NCI-H128 (cell line): ENCODE measurements around the gene CDC42EP2.
"Not testable (repeated sequence)": the region's sequence is repeated elsewhere in the genome, so short reads cannot be mapped to it uniquely, and the experiment has no call there.

Experiments
- DNase-seq: peaks from one replicate; lab custom pipeline; 2025; ENCODE audit not compliant: unreplicated experiment; lab: John Stamatoyannopoulos, UW

CDC42EP2 gene

DNA sequence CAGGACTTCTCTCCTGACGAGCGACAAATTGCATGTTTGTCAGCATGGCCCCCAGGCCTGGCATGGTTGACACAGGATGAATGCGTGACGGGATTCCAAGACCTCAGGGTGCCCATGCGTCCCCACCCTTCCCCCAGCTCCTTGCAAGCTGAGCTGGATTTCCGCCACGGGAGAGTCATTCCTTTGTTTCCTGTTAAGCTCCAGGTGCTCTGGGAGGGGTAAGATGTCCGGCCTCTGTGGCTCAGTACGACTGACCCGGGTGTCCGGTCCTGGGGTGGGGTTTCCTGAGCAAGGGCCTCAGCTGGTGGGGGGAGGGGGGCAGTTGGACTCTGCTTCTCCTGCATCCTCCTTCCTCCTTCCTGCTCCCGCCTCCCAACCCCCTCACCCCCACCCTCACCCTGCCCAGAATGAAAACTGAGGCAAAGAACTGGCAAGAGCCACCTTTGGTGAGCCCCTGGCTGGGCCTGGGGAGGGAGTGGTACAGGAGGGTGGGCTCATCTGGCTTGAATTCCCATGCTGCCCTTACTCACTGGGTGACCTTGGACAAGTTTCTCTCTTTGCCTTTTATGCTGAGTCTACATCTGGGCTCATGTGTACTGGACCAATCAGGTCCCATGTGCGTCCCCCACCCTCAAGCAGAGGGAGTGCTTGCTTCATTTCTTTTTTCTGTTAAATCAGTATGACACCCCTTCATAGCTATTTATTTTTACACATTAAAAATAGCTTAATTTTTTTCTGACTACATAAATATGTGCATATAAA lies 2.5 kb downstream of the CDC42EP2 start:
- DNase-seq = no peak

DNA sequence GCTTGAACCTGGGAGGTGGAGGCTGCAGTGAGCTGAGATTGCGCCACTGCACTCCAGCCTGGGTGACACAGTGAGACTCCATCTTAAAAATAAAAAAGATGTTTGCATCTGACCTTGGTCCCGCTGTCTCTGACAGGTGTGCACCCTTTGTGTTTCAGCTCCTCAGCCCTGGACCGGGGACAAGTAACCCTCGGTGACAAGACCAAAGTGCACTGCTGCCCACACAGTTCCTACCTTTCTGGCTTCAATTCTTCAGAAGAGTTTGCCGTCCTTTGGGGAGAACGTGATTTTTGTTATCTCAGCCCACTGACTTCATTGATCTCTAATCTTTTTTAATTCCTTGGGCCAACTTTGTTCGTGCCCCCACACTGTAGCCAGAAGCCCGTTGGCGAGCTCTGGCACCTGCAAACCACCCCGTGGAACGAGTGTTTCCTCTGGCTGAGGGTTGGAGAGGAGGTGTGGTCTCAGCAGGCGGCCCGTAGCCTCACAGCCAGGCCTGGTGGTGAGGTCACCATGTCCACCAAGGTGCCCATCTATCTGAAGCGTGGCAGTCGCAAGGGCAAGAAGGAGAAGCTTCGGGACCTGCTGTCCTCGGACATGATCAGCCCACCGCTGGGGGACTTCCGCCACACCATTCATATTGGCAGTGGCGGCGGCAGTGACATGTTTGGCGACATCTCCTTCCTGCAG lies 5.9 kb downstream of the CDC42EP2 start:
- no peak for DNase-seq

DNA sequence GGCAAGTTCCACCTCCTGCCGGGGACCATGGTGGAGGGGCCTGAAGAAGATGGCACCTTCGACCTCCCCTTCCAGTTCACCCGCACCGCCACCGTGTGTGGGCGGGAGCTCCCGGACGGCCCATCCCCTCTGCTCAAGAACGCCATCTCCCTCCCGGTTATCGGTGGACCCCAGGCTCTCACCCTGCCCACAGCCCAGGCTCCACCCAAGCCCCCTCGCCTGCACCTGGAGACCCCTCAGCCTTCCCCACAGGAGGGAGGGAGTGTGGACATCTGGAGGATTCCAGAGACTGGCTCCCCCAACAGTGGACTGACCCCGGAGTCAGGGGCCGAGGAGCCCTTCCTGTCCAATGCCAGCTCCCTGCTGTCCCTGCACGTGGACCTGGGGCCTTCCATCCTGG lies 6.4 kb downstream of the CDC42EP2 start:
- DNase-seq = no peak

DNA sequence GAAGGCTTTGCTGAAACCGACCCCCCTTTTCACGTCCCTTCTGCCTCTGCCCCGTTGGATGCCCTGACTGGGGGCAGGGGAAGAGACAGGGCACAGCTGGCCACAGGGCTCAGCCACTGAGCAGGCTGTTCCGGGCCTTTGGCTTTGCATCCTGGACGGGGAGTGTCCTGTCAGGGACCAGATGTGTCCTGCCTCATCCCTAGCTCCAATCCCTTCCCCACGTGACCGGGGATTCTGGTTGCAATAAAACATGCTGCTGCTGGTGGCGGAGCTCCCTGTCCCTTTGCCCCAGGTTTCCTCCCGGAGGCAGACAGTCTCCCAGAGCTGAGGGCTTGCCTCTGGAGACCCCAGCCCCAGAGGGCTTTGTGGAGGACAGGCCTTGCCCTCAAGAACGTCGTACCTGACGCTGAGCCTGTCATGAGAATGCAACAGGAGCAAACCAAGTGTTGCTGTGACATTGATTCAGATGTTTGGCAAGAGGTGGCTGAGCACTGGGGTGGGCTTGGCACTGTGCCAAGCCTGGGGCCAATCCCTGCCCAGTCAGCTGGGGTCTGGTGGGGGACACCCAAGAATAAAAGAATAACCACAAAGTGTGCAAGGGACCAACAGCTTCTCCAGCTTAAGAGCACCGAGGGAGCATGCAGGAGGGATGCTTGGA lies 7.3 kb downstream of the CDC42EP2 start:
- no peak for DNase-seq

DNA sequence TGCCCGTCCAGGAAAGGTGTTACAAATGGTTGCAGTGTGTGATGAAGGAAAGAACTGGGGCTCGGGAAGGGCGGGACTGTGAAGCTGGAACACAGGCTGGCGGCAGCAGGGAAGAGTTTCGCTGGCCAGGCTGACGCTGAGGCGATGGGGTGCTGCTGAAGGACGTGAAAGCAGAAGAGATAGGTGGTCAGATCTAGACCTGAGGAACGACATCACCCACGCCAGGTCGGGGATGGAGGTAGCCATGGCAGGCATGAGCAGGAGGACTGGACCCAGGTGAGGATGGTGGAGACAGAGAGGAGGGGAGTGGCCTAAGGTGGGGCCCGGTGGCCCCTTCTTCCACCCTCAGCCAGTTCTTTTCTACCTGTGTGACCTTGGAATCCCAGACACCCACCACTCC lies 9.1 kb downstream of the CDC42EP2 start:
- DNase-seq = no peak

DNA sequence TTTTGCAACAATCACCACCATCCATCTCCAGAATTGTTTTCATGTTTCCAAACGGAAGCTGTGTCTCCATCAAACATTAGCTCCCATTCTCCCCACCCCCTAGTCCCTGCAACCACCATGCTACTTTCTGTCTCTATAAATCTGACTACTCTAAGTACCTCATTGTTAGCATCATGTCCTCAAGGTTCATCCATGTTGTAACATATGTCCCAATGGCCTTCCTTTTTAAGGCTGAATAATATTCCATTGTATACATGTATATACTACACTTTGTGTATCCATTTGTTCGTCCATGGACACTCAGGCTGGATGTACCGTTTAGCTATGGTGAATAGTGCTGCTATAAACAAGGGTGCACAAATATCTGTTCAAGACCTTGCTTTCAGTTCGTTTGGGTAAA lies 10.8 kb downstream of the CDC42EP2 start:
- DNase-seq = no peak

DNA sequence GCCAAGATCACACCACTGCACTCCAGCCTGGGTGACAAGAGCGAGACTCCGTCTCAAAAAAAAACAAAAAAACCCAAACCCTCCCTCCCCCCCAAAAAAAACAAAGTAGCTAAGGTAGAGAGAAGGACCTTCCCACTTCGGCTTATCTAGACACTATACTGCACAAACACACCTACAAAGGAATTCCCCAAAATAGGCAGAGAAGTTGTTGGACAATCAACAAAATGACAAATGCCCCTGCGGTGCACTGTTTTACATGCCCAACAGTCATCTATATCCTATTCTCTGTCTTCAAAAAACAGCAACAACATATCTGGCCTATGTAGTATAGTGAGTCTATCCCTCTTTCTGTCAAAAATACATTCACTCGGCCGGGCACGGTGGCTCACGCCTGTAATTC lies 12.4 kb downstream of the CDC42EP2 start:
- no peak for DNase-seq

DNA sequence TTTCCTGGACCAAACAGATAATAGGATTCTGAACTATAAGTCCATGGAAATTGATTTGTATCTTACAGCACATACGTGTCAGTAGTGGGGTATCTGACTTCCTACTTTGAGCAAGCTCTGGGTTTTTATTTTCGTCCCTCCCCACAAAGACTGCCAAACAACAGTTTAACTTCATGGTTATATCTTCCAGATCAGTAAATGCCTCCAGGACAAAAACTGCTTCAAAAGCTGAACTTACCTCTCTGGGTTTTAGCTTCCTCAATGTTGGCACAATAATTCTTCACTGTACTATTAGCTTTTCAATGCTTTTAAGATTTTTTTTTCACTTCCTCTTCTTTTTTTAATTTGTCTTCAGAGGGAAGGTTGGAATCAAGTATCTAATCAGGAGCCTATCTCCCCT lies 14.8 kb downstream of the CDC42EP2 start:
- DNase-seq = no peak

DNA sequence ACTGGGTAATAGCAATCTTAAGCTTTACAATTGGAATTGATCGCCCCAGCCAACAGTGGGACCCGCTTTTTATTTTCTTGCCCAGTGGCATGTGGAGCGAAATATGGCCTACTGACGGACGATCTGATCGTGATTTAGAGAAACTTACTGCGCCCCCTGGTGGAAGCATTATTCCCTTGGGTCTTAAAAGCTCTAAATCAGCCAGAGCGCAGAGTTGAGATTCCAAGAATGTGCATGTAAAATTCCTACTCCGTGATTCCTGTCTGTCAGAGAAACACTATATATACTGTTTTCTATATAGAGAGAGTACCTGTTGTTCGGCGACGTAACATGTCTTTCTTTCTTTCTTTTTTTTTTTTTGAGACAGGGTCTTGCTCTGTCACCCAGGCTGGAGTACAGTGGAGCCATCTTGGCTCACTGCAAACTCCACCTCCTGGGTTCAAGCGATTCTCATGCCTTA lies 15.3 kb downstream of the CDC42EP2 start:
- DNase-seq = peak; percentile 58

DNA sequence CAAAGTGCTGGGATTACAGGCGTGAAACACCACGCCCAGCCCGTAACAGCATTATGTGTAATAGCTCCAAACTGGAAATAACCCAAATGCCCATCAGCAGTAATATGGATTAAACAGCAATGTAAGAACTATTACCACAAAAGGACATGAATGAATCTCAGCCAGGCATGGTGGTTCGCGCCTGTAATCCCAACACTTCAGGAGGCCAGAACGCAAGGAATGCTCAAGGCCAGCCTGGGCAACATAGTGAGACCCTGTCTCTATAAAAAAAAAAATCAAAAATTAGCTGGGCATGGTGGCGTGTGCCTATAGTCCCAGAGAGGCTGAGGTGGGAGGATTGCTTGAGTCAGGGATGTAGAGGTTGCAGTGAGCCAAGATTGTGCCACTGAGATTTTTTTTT lies 15.9 kb downstream of the CDC42EP2 start:
- no peak for DNase-seq

DNA sequence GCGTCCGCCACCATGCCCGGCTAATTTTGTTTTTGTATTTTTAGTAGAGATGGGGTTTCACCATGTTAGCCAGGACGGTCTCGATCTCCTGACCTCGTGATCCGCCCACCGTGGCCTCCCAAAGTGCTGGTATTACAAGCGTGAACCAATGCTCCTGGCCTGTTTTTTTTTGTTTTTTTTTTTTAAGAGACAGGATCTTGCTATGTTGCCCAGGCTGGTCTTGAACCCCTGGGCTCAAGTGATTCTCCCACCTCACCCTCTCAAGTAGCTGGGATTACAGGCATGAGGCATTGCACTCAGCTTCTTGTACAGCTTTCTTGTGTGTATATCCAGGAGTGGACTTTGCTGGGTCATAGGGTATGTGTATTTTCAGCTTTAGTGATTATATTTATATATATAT lies 17.9 kb downstream of the CDC42EP2 start:
- DNase-seq = not testable (repeated sequence)

DNA sequence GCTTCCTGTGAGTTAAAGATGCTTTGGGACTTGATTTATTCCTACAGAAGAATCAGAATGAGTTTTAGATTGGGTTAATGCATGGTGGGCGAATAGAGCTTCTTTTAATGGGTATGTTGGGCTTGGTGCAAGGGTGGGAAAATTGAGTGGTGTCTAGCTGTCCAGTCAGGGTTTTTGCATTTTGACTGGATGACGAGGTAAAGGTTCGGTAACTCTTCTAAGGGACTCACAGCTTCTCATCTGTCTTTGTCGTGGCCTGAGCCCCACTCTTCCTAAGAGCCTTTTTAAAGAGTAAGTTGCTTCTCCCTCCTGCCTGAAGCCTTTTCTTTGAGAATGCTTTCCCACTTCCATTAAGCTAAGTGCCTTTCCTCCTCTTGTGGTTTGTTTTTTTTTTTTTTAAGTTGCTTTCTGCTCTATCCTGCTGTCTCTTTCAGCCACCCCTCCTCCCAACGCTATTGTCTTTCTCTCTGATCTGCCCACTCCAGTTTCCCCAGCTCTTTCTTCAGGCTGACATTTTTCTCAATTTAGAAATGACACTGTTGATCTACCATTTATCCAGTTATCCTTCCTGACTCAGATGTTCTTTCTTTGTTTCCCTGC lies 20.1 kb downstream of the CDC42EP2 start:
- peak; percentile 52 for DNase-seq

DNA sequence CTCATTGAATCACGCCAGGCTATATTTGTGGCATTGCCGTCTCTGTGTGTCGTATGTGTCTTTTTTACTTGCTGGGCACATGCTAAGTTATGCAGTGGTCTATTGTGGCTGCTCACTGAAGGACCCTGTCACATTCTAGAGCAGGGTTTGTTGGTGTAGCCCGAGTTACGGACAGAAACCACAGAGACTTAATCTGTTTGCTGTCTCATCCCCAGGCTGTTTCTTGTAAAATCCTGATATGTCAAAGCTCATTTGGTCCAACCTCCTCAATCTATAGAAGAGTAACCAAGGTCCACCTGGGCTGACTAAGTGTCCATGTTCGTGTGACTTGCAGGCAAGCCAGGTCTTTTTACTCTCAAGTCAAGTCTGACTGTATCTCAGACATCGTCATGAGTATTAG lies 24.0 kb downstream of the CDC42EP2 start:
- no peak for DNase-seq

DNA sequence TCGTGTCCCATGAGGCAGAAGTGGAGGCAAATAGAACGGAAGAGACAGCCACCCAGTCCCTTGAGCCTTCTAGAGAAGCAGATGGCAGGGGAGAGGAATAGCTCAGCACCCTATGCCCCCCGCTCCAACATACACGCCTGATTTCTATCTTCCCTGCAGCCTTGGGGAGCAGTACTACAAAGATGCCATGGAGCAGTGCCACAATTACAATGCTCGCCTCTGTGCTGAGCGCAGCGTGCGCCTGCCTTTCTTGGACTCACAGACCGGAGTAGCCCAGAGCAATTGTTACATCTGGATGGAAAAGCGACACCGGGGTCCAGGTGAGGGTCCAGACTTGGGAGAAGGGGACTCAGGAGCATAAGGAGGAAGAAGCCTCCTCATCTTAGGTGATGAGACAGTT lies 25.6 kb downstream of the CDC42EP2 start:
- DNase-seq = no peak

DNA sequence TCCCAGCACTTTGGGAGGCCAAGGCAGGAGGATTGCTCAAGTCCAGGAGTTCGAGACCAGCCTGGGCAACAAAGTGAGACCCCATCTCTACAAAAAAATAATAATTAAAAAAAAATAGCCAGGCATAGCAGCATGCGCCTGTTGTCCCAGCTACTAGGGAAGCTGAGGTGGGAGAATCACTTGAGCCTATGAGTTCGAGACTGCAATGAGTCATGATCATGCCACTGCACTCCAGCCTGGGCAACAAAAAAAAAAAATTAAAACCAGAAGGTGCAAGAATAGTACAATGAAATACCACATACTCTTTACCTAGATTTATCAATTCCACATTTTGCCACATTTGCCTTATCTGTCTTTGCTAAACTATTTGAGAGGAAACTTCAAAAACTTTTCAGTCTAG lies 27.2 kb downstream of the CDC42EP2 start:
- DNase-seq = no peak

DNA sequence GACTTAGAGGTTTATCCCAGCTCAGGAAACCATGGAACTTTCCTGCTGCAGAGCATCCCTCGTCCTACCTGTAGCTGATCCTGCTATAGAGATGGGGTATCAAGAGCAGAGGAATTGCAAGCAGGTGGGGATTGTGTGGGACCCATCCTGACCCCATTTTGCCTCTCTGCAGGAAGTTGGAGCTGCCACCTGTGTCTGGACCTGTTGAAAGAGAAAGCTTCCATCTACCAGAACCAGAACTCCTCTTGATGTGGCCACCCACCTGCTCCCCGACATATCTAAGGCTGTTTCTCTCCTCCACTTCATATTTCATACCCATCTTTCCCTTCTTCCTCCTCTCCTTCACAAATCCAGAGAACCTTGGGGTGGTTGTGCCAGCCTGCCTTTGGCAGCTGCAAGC lies 36.8 kb downstream of the CDC42EP2 start:
- DNase-seq = no peak

DNA sequence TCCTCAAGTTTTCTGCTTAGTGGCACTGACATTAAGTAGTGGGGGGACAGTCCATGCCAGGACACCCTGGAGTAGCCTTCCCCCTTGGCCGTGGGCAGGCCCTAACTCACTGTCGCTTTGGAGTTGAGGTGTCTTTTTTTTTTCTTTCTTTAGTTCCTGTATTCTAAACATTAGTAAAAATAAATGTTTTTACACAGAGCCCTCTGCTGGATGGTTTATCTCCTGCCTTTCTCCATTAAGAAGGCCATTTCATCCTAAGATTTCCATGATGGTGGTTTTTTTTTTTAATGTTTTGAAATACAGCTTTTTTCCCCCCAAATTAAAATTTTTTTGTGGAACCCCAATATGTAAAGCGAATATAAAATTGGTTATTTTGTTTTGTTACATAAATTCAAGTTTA lies 38.1 kb downstream of the CDC42EP2 start:
- no peak for DNase-seq

DNA sequence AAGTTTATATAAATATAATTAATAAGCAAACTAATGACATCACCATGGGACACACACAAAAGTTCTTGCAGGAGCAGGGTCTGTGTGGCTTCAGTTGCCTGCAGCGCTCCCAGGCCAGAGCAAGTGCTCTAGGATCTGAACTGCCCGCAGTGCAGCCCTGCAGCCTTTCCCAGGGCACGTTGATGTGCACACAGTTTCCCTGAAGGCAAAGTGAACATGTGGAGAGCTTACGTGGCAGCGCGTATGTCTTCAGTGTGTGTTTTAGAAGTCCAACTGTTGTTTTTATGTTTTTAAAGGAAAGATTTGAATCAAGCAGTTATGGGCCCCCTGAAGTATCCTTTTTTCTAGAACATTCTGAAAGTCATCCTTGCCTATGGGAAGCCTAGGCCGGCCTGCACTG lies 38.7 kb downstream of the CDC42EP2 start:
- DNase-seq = no peak

DNA sequence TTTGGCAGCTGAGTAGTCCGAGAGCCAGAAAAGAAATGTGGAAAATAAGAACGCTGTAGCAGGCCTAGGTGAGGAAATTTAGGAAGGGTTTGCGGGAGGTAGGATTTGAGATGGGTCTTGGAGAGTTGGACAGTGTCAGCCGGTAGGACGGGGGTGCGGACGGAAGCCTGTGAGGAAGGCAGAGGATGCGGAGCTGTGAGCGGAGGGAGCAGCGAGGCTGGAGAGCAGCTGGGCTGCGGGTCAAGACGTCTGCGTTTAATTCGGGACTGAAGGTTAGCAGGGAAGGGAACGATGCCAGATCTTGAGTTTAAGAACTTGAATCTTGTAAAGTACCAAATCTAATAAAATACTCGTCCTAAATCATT lies 39.2 kb downstream of the CDC42EP2 start:
- no peak for DNase-seq

DNA sequence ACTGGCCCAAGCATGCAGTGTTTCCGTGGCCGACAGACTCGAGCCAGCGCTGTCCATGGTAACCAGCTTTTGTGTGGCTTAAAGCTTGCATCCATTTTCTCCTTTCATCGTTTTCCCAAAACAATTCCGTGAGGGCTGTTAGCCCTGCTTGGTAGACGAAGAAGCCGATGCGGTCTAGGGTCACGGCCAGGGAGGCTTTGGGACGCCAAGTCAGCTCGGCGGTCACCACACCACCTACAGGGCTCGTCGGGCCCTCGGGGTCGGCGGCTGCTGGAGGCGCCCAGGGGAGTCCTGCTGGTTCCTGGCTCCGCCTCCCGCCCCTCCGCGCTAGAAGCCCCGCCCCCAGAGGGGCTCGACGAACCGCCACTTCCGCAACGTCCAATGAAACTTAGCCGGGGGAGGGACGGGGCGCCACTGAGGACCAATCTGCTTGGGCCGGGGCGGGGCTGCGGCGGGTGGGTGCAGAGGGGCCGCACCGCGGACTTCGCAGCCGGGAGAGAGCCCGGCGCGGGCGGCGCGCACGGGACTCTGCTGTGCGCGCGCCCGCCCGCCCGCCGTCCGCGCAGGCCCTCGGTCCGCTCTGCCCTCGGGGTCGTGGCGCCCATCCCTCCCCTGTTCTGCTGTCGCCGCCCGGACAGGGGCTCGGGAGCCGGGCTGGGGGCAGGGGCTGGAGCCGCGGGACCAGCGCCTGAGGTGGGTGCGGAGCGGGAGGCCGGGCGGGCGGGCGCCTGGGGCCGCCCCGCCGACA lies 39.8 kb downstream of the CDC42EP2 start, which contains the start of gene TIGD3:
TSS of gene TIGD3 (plus strand) at position 487 of the 748 bp plus-strand sequence. CDS start 1,058 bp downstream, outside the sequence.
- peak; percentile 82 for DNase-seq
